Skeletal muscle tissue (tissue), 4 donors: Measurements from ENCODE around the gene BMERB1. TPM values are rescaled to one million over a fixed set of nuclear protein-coding genes. Genes with fewer than 3 reads are reported as not detected.
A peak's percentile ranks its signal among the peaks of the same experiment; 100 is the strongest.
"Not testable (repeated sequence)": the region's sequence is repeated elsewhere in the genome, so short reads cannot be mapped to it uniquely, and the experiment has no call there.

Experiments
- H3K27ac ChIP-seq: one replicate; pipeline ENCODE4 v1.7.0; 2013; ENCODE audit warnings: mild to moderate bottlenecking, low read depth, low read length, inconsistent platforms
- H3K27me3 ChIP-seq, 3 donors: one replicate each; pipeline ENCODE4 v1.7.0; 2013; ENCODE audit warnings: low read length in 3 of 3; ENCODE audit not compliant: control insufficient read depth in 3 of 3, insufficient read depth in 3 of 3
- H3K36me3 ChIP-seq, 3 donors: one replicate each; pipeline ENCODE4 v1.7.0; 2013; ENCODE audit warnings: low read length in 3 of 3; ENCODE audit not compliant: control insufficient read depth in 3 of 3, insufficient read depth in 3 of 3
- H3K4me1 ChIP-seq, 3 donors: one replicate each; pipeline ENCODE4 v1.7.0; 2013; ENCODE audit warnings: low read length in 3 of 3, mild to moderate bottlenecking in 3 of 3; ENCODE audit not compliant: control insufficient read depth in 3 of 3, insufficient read depth in 3 of 3
- H3K4me3 ChIP-seq, 3 donors: one replicate each; pipeline ENCODE4 v1.7.0; 2013; ENCODE audit warnings: low read length in 3 of 3
- H3K9ac ChIP-seq, 3 donors: one replicate each; pipeline ENCODE4 v1.7.0; 2013; ENCODE audit warnings: low read length in 3 of 3, mild to moderate bottlenecking in 3 of 3, moderate library complexity in 2 of 3, low read depth in 1 of 3
- H3K9me3 ChIP-seq, 3 donors: one replicate each; pipeline ENCODE4 v1.7.0; 2013; ENCODE audit warnings: low read length in 3 of 3; ENCODE audit not compliant: control insufficient read depth in 3 of 3
- total RNA-seq: library from RNA; depleted of rRNA; stranded (reverse); fragments of >200 nt; gene quantifications from one replicate; pipeline ENCODE4 v1.2.3, GENCODE V29; 2014
- donor health status: Osteomylitis.

The BMERB1 gene
- total RNA-seq, 1 donor from 2014 or later: 7.8 TPM

DNA sequence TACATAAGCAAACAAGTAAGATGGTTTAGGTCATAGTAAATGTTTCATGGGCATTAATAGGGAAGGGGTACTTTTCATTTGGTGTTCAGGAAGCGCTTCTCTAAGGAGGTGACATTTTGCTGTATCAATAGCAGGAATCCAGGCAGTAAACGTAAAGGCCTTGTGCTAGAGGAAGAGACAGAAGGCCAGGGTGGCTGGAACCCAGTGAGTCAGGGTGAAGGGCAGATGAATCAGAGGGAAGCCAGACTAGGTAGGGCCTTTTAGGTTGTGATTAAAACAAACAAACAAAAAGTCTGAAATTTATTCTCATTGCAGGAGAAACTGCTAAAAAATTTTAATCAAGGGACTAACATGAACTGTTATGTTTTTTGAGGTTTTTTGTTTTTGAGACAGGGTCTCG, 6.5 kb downstream of the BMERB1 start:
- H3K4me1 ChIP-seq: peaks cover 5 to 8% (median 7%) of the 10 kb centered on the region in 3 donors
- no peaks in the 10 kb centered on the region for H3K27me3 ChIP-seq
- H3K4me3 ChIP-seq: no peak overlapping the region
- no peaks in the 10 kb centered on the region for H3K36me3 ChIP-seq
- no peaks in the 10 kb centered on the region for H3K9me3 ChIP-seq
- peak overlapping the region; percentile 51 for H3K27ac ChIP-seq
- H3K9ac ChIP-seq: peak overlapping the region in 1 of 3 donors; percentile 38

DNA sequence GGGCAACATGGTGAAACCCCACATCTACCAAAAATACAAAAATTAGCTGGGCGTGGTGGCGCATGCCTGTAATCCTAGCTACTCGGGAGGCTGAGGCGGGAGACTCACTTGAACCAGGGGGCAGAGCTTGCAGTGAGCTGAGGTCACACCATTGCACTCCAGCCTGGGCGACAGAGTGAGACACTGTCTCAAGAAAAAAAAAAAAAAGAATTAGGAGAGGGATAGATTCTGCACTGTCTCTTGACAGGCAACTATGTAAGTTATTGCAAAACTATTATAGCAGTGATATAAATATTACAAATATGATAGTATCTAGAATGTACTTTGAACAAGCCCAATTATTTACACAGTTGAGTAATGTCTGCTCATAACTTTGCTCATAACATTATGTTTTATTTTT, 7.8 kb downstream of the BMERB1 start:
- H3K27me3 ChIP-seq, H3K27ac ChIP-seq, H3K36me3 ChIP-seq, H3K4me3 ChIP-seq, H3K4me1 ChIP-seq, H3K9me3 ChIP-seq, H3K9ac ChIP-seq: not testable (repeated sequence)

DNA sequence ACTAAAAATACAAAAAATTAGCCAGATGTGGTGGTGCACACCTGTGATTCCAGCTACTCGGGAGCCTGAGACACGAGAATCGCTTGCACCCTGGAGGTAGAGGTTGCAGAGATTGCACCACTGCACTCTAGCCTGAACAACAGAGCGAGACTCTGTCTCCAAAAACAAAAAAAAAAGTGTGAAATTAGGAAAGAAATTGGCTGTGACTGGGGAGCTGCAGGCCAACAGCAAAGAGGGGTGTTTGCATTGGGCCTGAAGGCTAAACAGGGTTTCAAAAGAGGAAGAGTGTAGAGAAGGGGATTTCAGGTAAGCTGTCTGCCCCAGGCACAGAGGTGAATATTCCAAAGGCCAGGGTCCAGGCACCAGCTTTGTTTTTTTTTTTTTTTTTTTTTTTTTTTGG, 9.4 kb downstream of the BMERB1 start:
- Histone ChIP-seq H3K9me3 (no peaks in the 10 kb centered on the region), H3K36me3 (no peaks in the 10 kb centered on the region), H3K27ac (no peak overlapping the region), H3K9ac (no peak overlapping the region), H3K4me1 (peaks cover 5 to 8% (median 7%) of the 10 kb centered on the region in 3 donors), H3K4me3 (no peak overlapping the region), H3K27me3 (no peaks in the 10 kb centered on the region)

DNA sequence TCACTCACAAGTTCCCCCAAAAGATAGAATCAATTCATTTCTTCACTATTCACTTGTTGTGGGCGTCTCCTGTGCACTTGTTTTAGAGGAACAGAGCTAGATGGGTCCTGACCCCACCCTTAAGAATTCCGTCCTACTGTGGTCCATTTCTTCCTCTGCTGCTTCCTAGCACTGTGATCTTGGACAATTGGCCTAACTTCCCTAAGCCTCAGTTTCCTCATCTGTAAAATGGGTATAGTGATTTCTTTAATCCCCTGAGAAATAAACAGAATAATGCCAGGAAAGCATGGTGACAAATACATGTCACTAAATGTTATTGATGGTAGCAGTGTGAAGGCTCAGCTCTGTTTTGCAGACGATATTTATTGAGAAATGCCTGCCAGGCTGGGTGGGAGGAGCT, 9.9 kb downstream of the BMERB1 start:
- H3K4me1 ChIP-seq: peaks cover 5 to 8% (median 7%) of the 10 kb centered on the region in 3 donors
- H3K9me3 ChIP-seq: no peaks in the 10 kb centered on the region
- H3K36me3 ChIP-seq: no peaks in the 10 kb centered on the region
- no peak overlapping the region for H3K9ac ChIP-seq
- H3K4me3 ChIP-seq: no peak overlapping the region
- H3K27ac ChIP-seq: no peak overlapping the region
- no peaks in the 10 kb centered on the region for H3K27me3 ChIP-seq

DNA sequence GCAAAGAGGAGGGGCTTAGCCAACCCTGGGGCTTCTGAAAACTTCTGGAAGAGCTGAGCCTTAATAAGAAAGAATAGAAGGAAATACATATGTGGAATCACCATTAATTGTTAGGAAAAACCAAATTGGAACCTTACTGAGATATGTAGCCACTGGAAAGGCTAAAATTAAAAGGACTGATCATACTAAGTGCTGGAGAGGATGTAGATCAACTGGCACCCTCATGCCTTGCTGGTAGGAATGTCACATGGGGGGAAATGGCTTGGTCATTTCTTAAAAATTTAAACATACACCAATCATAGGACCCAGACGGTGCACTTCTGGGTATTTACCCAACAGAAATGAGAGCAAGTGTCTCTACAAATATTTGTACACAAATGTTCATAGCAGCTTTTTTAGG, 11.1 kb downstream of the BMERB1 start:
- Histone ChIP-seq H3K36me3 (no peaks in the 10 kb centered on the region), H3K4me1 (peaks cover 0 to 4% (median 4%) of the 10 kb centered on the region in 3 donors), H3K9ac (no peak overlapping the region), H3K27ac (no peak overlapping the region), H3K4me3 (no peak overlapping the region), H3K27me3 (no peaks in the 10 kb centered on the region), H3K9me3 (no peaks in the 10 kb centered on the region)

DNA sequence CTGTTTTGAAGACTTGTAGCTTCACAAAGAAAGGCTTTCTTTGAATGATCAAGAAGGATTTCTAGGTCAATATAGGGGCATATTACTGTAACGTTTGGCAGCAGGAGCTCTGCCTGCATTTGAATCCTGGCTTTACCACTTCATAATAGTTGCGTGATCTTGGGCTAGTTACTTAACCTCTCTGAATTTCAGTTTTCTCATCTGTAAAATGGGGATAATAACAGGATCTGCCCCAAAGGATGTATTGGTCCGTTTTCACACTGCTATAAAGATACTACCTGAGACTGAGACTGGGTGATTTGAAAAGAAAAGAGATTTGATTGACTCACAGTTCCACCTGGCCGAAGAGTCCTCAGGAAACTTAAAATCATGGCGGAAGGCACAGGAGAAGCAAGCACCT, 12.5 kb downstream of the BMERB1 start:
- no peak overlapping the region for H3K4me3 ChIP-seq
- H3K36me3 ChIP-seq: no peaks in the 10 kb centered on the region
- no peaks in the 10 kb centered on the region for H3K9me3 ChIP-seq
- no peak overlapping the region for H3K27ac ChIP-seq
- H3K4me1 ChIP-seq: peaks cover 0 to 6% (median 4%) of the 10 kb centered on the region in 3 donors
- no peaks in the 10 kb centered on the region for H3K27me3 ChIP-seq
- no peak overlapping the region for H3K9ac ChIP-seq

DNA sequence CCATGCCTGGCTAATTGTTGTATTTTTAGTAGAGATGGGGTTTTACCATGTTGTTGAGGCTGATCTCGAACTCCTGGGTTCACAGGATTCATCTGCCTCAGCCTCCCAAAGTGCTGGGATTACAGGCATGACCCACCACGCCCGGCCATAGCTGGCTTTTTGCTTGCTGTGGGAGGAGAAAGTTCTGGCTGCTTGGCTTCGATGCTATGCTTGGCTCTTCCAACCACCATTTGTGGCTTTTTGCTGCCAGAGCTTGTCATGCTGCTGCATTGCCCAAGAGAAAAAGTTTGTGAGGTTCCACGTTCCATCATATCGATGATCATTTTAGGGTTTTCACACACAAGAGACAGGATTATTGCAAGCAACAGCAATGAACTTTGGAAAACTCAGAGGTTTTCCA, 16.2 kb downstream of the BMERB1 start:
- Histone ChIP-seq H3K4me3 (no peak overlapping the region), H3K9ac (no peak overlapping the region), H3K36me3 (no peaks in the 10 kb centered on the region), H3K4me1 (peaks cover 3 to 10% (median 4%) of the 10 kb centered on the region in 3 donors), H3K9me3 (no peaks in the 10 kb centered on the region), H3K27me3 (no peaks in the 10 kb centered on the region), H3K27ac (no peak overlapping the region)

DNA sequence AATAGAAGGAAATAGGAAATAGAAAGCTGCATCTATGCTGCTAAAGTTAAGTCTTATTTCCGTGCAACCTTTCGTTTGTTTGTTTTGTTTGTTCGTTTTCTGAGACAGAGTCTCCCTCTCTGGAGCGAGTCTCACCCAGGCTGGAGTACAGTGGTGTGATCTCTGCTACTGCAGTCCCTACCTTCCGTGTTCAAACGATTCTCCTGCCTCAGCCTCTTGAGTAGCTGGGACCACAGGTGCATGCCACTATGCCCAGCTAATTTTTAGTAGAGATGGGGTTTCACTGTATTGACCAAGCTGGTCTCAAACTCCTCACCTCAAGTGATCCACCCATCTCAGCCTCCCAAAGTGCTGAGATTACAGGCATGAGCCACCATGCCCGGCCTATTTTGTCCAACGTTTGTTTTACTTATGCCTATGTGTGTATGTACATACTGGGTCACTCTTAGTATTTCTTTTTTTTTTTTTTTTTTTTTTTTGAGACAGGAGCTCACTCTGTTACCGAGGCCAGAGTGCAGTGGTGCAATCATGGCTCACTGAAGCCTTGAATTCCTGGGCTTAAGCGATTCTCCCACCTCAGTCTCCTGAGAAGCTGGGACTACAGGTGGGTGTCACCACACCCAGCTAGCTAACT, 16.8 kb downstream of the BMERB1 start:
- Histone ChIP-seq H3K27me3 (no peaks in the 10 kb centered on the region), H3K4me3 (no peak overlapping the region), H3K9ac (no peak overlapping the region), H3K9me3 (no peaks in the 10 kb centered on the region), H3K4me1 (peaks cover 3 to 10% (median 4%) of the 10 kb centered on the region in 3 donors), H3K27ac (no peak overlapping the region), H3K36me3 (no peaks in the 10 kb centered on the region)

DNA sequence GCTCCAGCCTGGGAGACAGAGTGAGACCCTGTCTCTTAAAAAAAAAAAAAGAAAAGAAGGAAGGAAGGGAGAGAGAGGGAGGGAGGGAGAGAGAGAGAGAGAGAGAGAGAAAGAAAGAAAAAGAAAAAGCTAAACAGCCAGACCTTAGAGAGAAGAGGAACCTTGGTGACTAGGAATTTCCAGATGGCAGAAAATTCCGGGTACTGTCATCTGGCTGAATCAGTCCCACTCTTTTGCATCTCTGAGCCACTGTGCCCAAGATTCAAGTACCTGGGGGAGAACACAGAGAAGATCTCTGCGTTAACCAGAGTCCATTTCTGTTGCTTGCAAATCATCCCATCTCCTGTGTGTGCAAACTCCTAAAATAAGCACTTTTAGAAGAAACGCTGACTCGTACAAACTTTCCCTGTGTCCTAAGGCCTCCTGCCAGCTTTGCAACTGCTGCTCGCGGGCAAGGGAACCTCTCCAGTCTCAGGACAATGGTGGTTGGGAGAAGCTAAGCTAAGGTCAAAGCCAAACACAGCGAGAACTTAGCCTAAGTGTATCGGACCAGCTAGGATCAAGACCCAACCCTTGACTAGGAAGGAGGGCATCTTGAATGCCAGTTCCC, 18.0 kb downstream of the BMERB1 start:
- Histone ChIP-seq H3K27ac (no peak overlapping the region), H3K36me3 (no peaks in the 10 kb centered on the region), H3K4me1 (peaks cover 3 to 10% (median 4%) of the 10 kb centered on the region in 3 donors), H3K9ac (no peak overlapping the region), H3K9me3 (no peaks in the 10 kb centered on the region), H3K4me3 (no peak overlapping the region), H3K27me3 (no peaks in the 10 kb centered on the region)

DNA sequence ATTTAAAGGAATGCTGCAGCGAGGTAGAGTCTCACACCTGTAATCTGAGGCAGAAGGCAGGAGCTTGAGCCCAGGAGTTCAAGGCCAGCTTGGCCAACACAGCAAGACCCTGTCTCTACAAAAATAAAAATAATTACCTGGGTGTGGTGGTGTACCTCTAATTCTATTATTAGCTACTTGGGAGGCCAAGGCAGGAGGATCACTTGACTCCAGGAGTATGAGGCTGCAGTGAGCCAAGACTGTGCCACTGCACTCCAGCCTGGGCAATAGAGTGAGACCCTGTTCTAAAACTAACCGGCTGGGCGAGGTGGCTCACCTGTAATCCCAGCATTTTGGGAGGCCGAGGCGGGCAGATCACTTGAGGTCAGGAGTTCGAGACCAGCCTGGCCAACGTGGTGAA, 18.9 kb downstream of the BMERB1 start:
- peaks cover 3 to 10% (median 4%) of the 10 kb centered on the region in 3 donors for H3K4me1 ChIP-seq
- not testable (repeated sequence) for H3K4me3 ChIP-seq, H3K27me3 ChIP-seq, H3K36me3 ChIP-seq, H3K27ac ChIP-seq, H3K9ac ChIP-seq, H3K9me3 ChIP-seq
